ENCODE data around the gene SEMA3F. TPM values are rescaled to one million over a fixed set of nuclear protein-coding genes. Genes with fewer than 3 reads are reported as not detected.

The SEMA3F gene
- total and polyA plus RNA-seq, 2 of the 4 experiments (the other 2 are of a cell fraction): 7.3 to 23.3 TPM

- no peak overlapping the region for H3K4ac ChIP-seq (ENCODE audit: low read depth, low read length)
- no peak overlapping the region for H3K9ac ChIP-seq (ENCODE audit: low read depth, low read length)
- H2AK9ac ChIP-seq (replicated peaks; ENCODE audit: low read depth, low read length, poor library complexity): no peak overlapping the region
- no peak overlapping the region for H3K23ac ChIP-seq (ENCODE audit: low read depth, low read length)
- H2AK5ac ChIP-seq (ENCODE audit: low read depth, low read length): no peak overlapping the region
- H3K27me3 ChIP-seq (ENCODE audit: control insufficient read depth, insufficient read depth, low read length): peaks cover 70% of the 10 kb centered on the region
- no peak overlapping the region for H3K18ac ChIP-seq (ENCODE audit: low read depth, low read length)
- H3K14ac ChIP-seq (replicated peaks; ENCODE audit: low read depth, low read length): no peak overlapping the region
- intact Hi-C loops (cut with micrococcal nuclease): no loop called here
- H4K91ac ChIP-seq (ENCODE audit: insufficient read depth, low read depth, low read length): no peak overlapping the region
- H2BK15ac ChIP-seq (ENCODE audit: low read depth, low read length): no peak overlapping the region
- no peaks in the 10 kb centered on the region; the same call in 1 of the 2 replicates for H4K20me1 ChIP-seq (ENCODE audit: insufficient read depth, low read length)
- peak overlapping the region; percentile 83 for H2AFZ ChIP-seq (replicated peaks; ENCODE audit: low read length, poor library complexity)
- no peak overlapping the region for H2BK120ac ChIP-seq (ENCODE audit: low read depth, low read length)
- ATAC-seq (ENCODE audit: low read depth) (peak; percentile 67), DNase-seq (no peak)
- no peak overlapping the region for H2BK5ac ChIP-seq (ENCODE audit: low read depth, low read length, poor library complexity, severe bottlenecking)
- no peaks in the 10 kb centered on the region for H3K9me1 ChIP-seq (ENCODE audit: insufficient read depth, low read length)
- no peak overlapping the region for H3K56ac ChIP-seq (ENCODE audit: extremely low read depth, insufficient read depth, low read length)
- in situ Hi-C loops (cut with MboI; ENCODE audit: low sequenced_read_pairs): no loop called here
- no peak overlapping the region for H4K8ac ChIP-seq (ENCODE audit: low read depth in 2 of 2, low read length in 2 of 2)
- 5% methylated on average over 43 of the region's 67 CpGs; no CpG with 5 or more reads in 1 of the 2 experiments for WGBS, 2 experiments (ENCODE audit: extremely low coverage in 2 of 2, insufficient read length in 1 of 2)
- dilution Hi-C loops (cut with HindIII; ENCODE audit: low sequenced_read_pairs, unreplicated experiment): no loop called here
- no peak overlapping the region for H3K27ac ChIP-seq (ENCODE audit: insufficient read depth, low read length)
- peaks cover 2% of the 10 kb centered on the region; the same call in 1 of the 2 replicates for H3K4me1 ChIP-seq (ENCODE audit: control insufficient read depth, insufficient read depth, low read length)
- no peak overlapping the region for H2BK20ac ChIP-seq (ENCODE audit: low read depth, low read length)
- no TSS peak for BruUV-seq (replicated peaks)
- POLR2A ChIA-PET (ENCODE audit: unreplicated experiment): no interaction called here
- H3K79me1 ChIP-seq (ENCODE audit: low read depth in 1 of 2, low read length in 2 of 2): no peaks in the 10 kb centered on the region
- CTCF ChIA-PET: no interaction called here
- no peak overlapping the region for H4K5ac ChIP-seq (ENCODE audit: low read depth, low read length)
- peak overlapping the region; percentile 82 for H3K4me2 ChIP-seq (ENCODE audit: low read depth, low read length)
- H3K4me3 ChIP-seq (ENCODE audit: insufficient read depth, low read depth, low read length): peak overlapping the region; percentile 43
- H3K9me3 ChIP-seq (ENCODE audit: control insufficient read depth, insufficient read depth, low read length): no peaks in the 10 kb centered on the region
- H3K36me3 ChIP-seq (ENCODE audit: control insufficient read depth, insufficient read depth, low read length): no peaks in the 10 kb centered on the region
- TF ChIP-seq RFX5 (IDR thresholded peaks at IDR 0.05; ENCODE audit: low read depth, low read length): no peak
- TF ChIP-seq USF2 (IDR thresholded peaks at IDR 0.05; ENCODE audit: low read depth, low read length): no peak
- no peak for TF ChIP-seq NFE2L2 (IDR thresholded peaks at IDR 0.05; ENCODE audit: low read depth, low read length)
- TF ChIP-seq MAZ (IDR thresholded peaks at IDR 0.05; ENCODE audit: borderline replicate concordance, low read depth, low read length): no peak
- no peak for TF ChIP-seq RAD21 (IDR thresholded peaks at IDR 0.05; ENCODE audit: low read length)
- no peak for TF ChIP-seq MAFK (IDR thresholded peaks at IDR 0.05; ENCODE audit: low read depth, low read length)
- no peak for TF ChIP-seq POLR2A (IDR thresholded peaks at IDR 0.05; ENCODE audit: low read depth, low read length)
- no peak for TF ChIP-seq CHD1 (IDR thresholded peaks at IDR 0.05; ENCODE audit: low read depth, low read length)
- TF ChIP-seq BHLHE40 (IDR thresholded peaks at IDR 0.05; ENCODE audit: low read depth, low read length): no peak
- TF ChIP-seq SMC3 (IDR thresholded peaks at IDR 0.05; ENCODE audit: low read depth, low read length): no peak
- TF ChIP-seq FOS (IDR thresholded peaks at IDR 0.05; ENCODE audit: low read depth, low read length): no peak
- TF ChIP-seq ELK1 (IDR thresholded peaks at IDR 0.05; ENCODE audit: borderline replicate concordance, low read depth, low read length): no peak
- TF ChIP-seq CEBPB (IDR thresholded peaks at IDR 0.05; ENCODE audit: low read depth, low read length): no peak
- no peak for TF ChIP-seq RCOR1 (IDR thresholded peaks at IDR 0.05; ENCODE audit: insufficient replicate concordance, low read length)
- no peak for TF ChIP-seq MXI1 (IDR thresholded peaks at IDR 0.05; ENCODE audit: borderline replicate concordance, low read depth, low read length)
Observed at GRCh38 chr3:50205413-50206276, 50.5 kb downstream of the SEMA3F start.
